Muscle layer of duodenum (tissue), 2 donors: ENCODE results near the gene ITGAL.
A peak's percentile ranks its signal among the peaks of the same experiment; 100 is the strongest.

Source experiments
- H3K27ac ChIP-seq: one replicate; pipeline ENCODE4 v1.7.0; 2013; ENCODE audit warnings: mild to moderate bottlenecking, low read length
- H3K27me3 ChIP-seq: one replicate; pipeline ENCODE4 v1.7.0; 2013; ENCODE audit warnings: low read depth, mild to moderate bottlenecking, control low read depth, low read length
- H3K36me3 ChIP-seq, 2 donors: one replicate each; pipeline ENCODE4 v1.7.0; 2013; ENCODE audit warnings: low read length in 2 of 2, control low read depth in 1 of 2, mild to moderate bottlenecking in 1 of 2; ENCODE audit not compliant: insufficient read depth in 2 of 2, control insufficient read depth in 1 of 2
- H3K4me1 ChIP-seq, 2 donors: one replicate each; pipeline ENCODE4 v1.7.0; 2013; ENCODE audit warnings: low read length in 2 of 2, mild to moderate bottlenecking in 2 of 2, control low read depth in 1 of 2, moderate library complexity in 1 of 2; ENCODE audit not compliant: insufficient read depth in 2 of 2, control insufficient read depth in 1 of 2
- H3K4me3 ChIP-seq, 2 donors: one replicate each; pipeline ENCODE4 v1.7.0; 2013; ENCODE audit warnings: low read length in 2 of 2, low read depth in 1 of 2, mild to moderate bottlenecking in 1 of 2
- H3K9me3 ChIP-seq, 2 donors: one replicate each; pipeline ENCODE4 v1.7.0; 2013; ENCODE audit warnings: low read length in 2 of 2, control low read depth in 1 of 2, mild to moderate bottlenecking in 1 of 2; ENCODE audit not compliant: control insufficient read depth in 1 of 2
- donor health status: healthy.

The ITGAL gene

DNA sequence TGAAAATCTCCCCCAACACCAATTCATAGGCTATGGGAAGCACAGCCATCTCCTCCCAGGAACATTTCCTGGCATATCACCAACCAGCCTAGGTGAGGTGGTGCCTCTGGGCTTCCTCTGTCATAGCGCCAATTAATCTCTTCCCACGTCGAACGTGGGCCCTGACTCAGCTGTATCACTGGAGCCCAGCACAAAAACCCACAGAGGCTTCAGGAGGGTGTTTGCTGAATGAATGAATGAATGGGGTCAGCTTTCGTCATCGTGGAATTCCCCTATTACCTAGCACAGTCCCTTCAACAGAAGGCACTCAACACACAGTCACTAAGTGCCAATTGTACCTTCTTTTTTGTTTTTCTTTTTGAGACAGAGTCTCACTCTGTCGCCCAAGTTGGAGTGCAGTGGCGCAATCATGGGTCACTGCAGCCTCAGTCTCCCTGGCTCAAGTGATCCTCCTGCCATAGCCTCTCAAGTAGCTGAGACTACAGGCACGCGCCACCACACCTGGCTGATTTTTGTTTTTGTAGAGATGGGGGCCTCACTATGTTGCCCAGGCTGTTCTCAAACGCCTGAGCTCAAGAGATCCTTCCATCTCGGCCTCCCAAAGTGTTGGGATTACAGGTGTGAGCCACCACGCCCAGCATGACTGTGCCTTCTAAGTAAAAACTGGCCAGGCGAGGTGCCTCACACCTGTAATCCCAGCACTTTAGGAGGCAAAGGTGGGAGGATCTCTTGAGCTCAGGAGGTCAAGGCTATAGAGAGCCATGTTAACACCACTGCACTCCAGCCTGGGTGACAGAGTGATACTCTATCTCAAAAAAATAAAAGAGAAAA is 94.8 kb downstream of the ITGAL start:
- no peak overlapping the region for H3K4me3 ChIP-seq
- no peak overlapping the region for H3K27ac ChIP-seq

DNA sequence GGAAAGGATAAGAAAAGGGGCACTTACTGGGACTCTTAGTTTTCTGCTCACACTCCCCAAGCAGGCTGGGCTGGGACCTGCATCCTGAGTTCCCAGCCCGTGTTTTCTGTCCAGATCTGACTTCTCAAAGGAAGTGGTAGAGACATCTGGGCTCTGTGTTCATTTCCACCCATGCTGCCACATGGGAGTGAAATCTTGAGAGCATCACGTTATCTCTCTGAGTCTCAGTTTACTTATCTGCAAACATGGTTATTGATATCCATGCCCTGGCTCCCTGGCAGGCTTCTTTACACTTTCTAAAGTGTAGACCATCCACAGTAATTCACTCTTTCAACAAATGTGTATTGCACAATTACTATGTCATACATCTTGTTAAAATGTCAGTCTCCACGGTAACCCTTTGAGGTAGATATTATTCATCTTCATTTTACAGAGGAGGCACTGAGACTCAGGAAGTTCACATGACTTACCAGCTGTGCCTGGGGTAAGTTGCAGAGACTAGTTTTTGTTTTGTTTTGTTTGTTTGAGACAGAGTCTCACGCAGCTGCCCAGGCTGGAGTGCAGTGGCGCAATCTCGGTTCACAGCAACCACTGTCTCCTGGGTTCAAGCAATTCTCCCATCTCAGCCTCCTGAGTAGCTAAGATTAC is 95.6 kb downstream of the ITGAL start:
- H3K4me3 ChIP-seq: no peak overlapping the region
- H3K27ac ChIP-seq: no peak overlapping the region
- H3K27me3 ChIP-seq: no peaks in the 10 kb centered on the region
- peaks cover 3 to 23% of the 10 kb centered on the region in 2 donors for H3K4me1 ChIP-seq
- no peaks in the 10 kb centered on the region for H3K36me3 ChIP-seq
- H3K9me3 ChIP-seq: no peaks in the 10 kb centered on the region

More for the DNA sequence above, 94.8 kb downstream of the ITGAL start:
- H3K36me3 ChIP-seq: no peaks in the 10 kb centered on the region
- H3K27me3 ChIP-seq: no peaks in the 10 kb centered on the region
- H3K4me1 ChIP-seq: peaks cover 3 to 19% of the 10 kb centered on the region in 2 donors
- no peaks in the 10 kb centered on the region for H3K9me3 ChIP-seq

DNA sequence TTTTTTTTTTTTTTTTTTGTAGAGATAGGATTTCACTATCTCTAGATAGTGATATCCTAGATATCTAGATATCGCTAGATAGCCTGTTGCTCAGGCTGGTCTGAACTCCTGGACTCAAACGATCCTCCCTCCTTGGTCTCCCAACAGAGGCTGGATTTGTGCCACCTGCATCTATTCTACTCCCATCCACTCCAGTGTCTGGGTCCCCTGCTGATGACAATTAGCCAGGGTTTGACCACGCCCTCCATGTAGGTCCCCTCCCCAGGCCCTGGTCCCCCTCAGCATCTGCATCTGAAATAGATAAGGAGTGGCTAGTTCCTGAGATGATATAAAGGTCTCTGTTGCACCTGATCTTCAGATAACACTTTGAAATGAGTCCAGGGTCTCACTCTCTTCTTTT is 96.7 kb downstream of the ITGAL start:
- no peaks in the 10 kb centered on the region for H3K27me3 ChIP-seq
- no peak overlapping the region for H3K4me3 ChIP-seq
- peaks cover 3 to 23% of the 10 kb centered on the region in 2 donors for H3K4me1 ChIP-seq
- no peaks in the 10 kb centered on the region for H3K9me3 ChIP-seq
- no peak overlapping the region for H3K27ac ChIP-seq
- H3K36me3 ChIP-seq: no peaks in the 10 kb centered on the region

DNA sequence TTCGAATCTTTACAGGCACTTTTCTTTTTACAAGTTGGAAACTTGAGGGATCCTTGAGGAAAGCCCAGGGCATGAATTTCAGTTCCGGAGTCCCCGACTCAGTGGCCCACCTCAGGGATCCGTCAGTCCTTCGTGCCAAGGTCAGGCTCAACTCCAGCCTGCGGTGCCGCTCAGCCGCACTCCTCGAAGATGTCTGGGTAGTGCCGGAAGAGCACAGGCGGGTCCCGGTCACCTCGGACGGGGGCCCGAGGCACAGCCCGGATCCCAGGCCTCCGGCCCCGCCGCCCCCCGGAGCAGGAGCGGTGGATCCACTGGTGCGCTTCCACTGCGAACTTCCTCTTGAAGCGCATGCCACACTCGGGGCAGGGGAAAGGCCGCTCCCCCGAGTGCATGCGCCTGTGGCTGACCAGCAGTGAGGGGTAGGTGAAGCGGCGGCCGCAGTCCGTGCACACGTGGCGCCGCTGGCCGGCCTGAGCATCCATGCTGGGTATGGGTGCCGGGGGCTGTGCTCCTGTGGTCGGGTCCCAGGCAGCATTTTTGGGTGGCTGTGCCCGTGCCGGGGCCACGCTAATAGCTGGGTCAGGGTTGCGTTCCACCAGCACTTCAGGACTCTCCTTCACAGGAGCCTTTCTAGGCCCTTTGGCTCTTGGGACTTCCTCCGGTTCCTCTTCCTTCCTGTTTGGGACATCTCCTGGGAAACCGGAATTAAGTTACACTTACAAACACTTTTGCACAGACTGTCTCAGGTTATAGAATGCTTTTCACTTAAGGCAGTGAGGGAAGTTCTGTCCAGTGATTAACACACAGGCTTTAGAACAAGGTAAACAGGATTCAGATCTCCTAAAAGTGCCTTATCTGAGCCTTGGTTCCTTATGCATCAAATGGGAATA is 97.4 kb downstream of the ITGAL start:
- Histone ChIP-seq H3K27ac (no peak overlapping the region), H3K27me3 (no peaks in the 10 kb centered on the region), H3K36me3 (no peaks in the 10 kb centered on the region), H3K4me1 (peaks cover 3 to 23% of the 10 kb centered on the region in 2 donors), H3K9me3 (no peaks in the 10 kb centered on the region), H3K4me3 (peak overlapping the region in 1 of 2 donors; percentile 28)

DNA sequence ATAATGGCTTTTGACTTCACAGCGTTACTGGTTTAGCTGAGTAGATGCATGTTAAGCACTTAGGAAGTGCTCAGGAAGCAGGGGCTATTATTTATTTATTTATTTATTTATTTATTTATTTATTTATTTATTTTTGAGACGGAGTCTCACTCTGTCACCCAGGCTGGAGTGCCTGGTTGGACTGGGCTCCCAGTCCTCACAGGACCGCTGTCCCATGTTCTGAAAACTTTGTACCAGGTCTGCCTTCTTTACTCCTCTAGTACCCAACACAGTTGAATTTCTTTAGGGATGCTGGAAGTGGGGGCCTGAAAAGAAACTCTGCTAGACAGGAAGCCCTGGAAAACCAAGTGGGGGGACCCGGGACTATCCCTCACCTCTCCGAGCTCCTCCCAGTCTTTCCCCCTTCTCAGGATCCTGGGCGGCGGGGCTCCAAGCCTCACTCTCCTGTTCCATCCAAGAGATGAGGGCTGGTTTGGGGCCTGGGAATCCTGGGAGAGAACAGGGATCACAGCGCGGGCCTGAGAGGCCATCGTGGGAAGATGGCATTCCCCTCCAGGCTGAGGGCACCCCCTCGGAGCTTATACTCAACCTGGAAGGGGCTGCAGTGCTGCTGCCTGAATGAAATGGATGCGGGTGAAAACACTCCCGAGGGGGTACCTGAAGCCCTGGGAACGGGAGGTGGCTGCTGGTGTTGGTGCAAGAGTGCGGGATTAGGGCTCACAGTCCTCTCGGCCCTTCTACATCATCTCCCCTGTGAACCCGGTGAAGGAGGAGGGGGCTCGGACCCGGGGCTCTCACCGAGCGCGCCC is 98.3 kb downstream of the ITGAL start:
- Histone ChIP-seq H3K36me3 (no peaks in the 10 kb centered on the region), H3K4me3 (peak overlapping the region; percentile 77 to 84), H3K9me3 (no peaks in the 10 kb centered on the region), H3K4me1 (peaks cover 3 to 23% of the 10 kb centered on the region in 2 donors), H3K27me3 (no peaks in the 10 kb centered on the region), H3K27ac (peak overlapping the region; percentile 93)

DNA sequence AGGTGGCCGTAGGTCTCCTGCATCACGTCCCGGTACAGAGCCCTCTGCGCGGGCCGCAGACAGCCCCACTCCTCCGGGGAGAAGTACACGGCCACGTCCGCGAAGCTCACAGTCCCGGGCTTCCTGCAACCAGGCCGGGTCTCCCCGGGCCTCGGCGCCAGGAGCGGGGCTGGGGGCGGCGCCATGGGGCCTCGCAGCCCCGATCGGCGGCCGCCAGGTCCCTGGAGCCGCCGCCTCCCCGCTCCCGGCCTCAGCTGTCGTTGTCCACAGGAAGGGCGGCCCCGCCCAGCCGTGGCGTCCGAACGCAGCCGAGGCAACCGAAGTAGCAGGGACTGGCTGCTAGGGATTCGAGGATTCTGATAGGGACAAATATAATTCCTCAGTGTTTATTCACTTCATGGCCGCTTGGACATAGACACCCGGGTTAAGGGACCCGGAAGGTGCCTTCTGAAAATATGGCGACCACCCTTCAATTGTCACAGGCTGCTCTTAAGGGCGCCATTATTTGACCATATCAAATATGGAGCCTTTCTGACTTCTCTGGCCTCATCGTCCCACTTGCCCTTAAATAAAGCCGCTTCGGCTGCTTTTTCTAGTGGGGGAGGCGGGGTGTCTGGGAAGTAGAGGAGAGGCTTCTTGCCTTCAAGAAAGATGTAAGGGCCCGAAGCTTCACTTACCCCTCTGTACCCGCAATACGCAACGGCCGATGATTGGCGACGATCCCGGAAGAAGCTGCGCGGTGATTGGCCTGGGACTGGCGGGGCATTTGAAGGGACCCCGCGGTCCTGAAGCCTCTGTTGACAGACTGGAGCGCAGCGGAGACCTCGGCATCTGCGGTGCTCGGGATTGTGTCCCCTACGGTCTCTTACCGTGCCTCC is 99.1 kb downstream of the ITGAL start, which contains the start of gene ZNF688:
Gene ZNF688 (minus strand): TSS at position 270 of the 878 bp plus-strand sequence. CDS start 85 bp downstream, at position 185.
- Histone ChIP-seq H3K9me3 (no peaks in the 10 kb centered on the region), H3K27me3 (no peaks in the 10 kb centered on the region), H3K27ac (peak within 1 kb of the TSS; percentile 93), H3K4me3 (peak within 1 kb of the TSS; percentile 77 to 84), H3K4me1 (peaks cover 3 to 23% of the 10 kb centered on the region in 2 donors), H3K36me3 (no peaks in the 10 kb centered on the region)
